Measurements from ENCODE around the gene COQ8A.

COQ8A gene

DNA sequence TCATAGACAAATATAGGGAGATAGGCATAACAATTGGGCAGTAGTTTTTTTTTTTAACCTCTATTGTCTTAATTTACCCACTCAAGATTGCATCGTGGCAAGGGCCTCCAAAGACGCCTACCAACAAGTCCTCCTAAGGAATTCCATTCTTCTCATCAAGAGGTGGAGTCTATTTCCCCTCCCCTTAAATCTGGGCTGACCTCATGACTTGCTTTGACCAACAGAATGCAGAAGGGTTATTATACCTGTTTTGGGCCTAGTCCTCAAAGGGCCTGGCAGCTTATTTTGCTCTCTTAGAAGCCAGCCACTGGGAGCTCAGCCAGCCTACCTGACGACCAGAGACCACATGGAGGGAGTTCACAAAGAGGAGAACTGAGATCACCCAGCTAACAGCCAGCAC lies 92.3 kb downstream of the COQ8A start:
- no peak for DNase-seq (ENCODE audit: low read depth)

DNA sequence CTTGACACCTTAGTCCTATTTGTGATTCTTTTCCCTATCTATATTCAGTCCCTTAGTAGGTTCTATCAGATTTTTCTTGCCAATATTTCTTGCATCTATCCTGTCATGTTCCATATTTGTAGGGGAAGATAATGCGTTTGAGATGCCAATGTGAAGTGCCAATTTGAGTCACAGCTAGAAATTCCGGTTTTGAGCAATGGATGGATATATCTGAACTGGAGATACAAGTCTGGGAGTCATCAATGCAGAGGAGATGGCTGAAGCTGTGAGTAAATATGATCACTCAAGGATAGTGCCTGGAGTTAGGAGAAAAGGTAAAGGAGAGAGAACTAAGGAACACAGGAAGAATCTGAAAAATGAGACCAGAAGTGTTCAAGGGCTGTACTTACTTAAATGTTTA lies 93.8 kb downstream of the COQ8A start:
- DNase-seq (ENCODE audit: low read depth), result no peak

DNA sequence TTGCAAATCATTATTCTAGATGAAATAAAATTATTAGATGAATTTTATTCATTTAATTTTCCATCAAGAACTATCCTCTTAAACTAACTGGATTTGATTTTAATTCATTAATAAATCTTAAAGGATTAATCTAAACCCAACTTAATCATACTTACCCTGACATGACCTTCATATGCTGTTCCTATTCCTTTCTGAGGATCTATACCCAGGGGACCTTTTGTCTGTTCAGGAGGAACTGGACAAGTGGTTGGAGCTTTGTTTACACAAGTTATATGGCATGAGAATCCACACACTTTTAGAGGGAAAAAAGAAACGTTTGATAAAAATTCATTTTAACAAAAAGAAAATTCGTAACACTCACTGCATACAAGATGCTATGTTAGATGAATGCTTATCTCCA lies 95.2 kb downstream of the COQ8A start:
- DNase-seq (ENCODE audit: low read depth), result no peak

DNA sequence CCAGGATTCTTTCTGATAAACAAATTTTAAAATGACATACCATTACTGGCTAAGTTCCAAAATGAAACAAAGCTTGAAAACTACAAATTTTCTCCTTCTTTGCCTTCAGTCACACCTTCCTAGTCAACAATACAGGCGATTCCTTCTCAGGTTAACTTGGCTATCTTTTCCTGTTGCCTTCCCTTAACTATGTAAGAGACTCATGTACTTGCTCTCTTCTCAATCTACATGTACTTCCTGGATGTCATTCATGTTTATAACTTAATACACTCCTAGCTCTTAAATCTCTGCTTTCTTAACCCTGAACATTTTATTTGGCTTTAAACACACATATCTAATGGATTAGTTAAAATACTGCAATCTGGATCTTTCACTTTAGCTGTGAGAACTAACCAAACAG lies 97.0 kb downstream of the COQ8A start:
- DNase-seq (ENCODE audit: low read depth), result no peak
